ENCODE data around the gene TNNI3.

- TF ChIP-seq CTCF (conservative IDR thresholded peaks at IDR 0.05 in 1 of 2, IDR thresholded peaks at IDR 0.05 in 1 of 2; ENCODE audit: extremely low read depth in 1 of 2, insufficient read depth in 1 of 2, low read depth in 1 of 2, low read length in 2 of 2) (no peak), EZH2 (IDR thresholded peaks at IDR 0.05; ENCODE audit: borderline replicate concordance, low read length) (no peak)
Observed at GRCh38 chr19:55171440-55171839, 13.9 kb upstream of the TNNI3 start.

Data from mammary epithelial cell (primary cell).